Panc1 (cell line): ENCODE results near the gene ARHGAP4. TPM values are rescaled to one million over a fixed set of nuclear protein-coding genes. Genes with fewer than 3 reads are reported as not detected.

ENCODE experiments used
- ATAC-seq: fragments of 200-7000 bp; cut with Tn5 transposase; 2 replicates; pipeline ENCODE4 v1.9.1; 2020; ENCODE audit warnings: mild to moderate bottlenecking, moderate library complexity
- BruUV-seq: library from RNA; stranded (reverse); fragments of 400-500 nt; replicated peaks from 2 replicates; lab custom pipeline; 2021; lab: Mats Ljungman, UMichigan
- CTCF ChIA-PET: fragments of 300-600 bp; sonication (Branson Sonifier 250); formaldehyde crosslinking; loops from one replicate; lab custom pipeline; 2022; ENCODE audit warnings: antibody characterized with exemption; lab: Charles Lee
- POLR2A ChIA-PET: fragments of 300-600 bp; sonication (Branson Sonifier 250); formaldehyde crosslinking; loops from one replicate; lab custom pipeline; 2022; ENCODE audit warnings: antibody characterized with exemption; lab: Charles Lee
- DNase-seq: peaks from one replicate; pipeline ENCODE4 v3.0.0-alpha.2; 2010; ENCODE audit warnings: low read depth, low spot score
- H3K27ac ChIP-seq: 2 replicates; pipeline ENCODE4 v1.5.1; 2011; ENCODE audit warnings: mild to moderate bottlenecking, low read length, inconsistent platforms
- H3K27me3 ChIP-seq: fragments of 200-500 bp; sonication (Bioruptor generic); 2 replicates; pipeline ENCODE4 v1.6.0; 2014; ENCODE audit warnings: low read length, inconsistent platforms; ENCODE audit not compliant: control insufficient read depth, insufficient read depth
- H3K36me3 ChIP-seq: fragments of 200-500 bp; sonication (Bioruptor generic); 2 replicates; pipeline ENCODE4 v1.5.1; 2014; ENCODE audit warnings: inconsistent platforms, mild to moderate bottlenecking, low read length, moderate library complexity; ENCODE audit not compliant: control insufficient read depth, insufficient read depth
- H3K4me1 ChIP-seq: 2 replicates; pipeline ENCODE4 v1.5.1; 2011; ENCODE audit warnings: inconsistent platforms, mild to moderate bottlenecking, low read length, moderate library complexity; ENCODE audit not compliant: control insufficient read depth, insufficient read depth
- H3K4me3 ChIP-seq, 2 experiments: 2 replicates each; pipeline ENCODE4 v1.5.1; 2011 to 2012; ENCODE audit warnings: low read depth in 2 of 2, low read length in 2 of 2, mild to moderate bottlenecking in 2 of 2, inconsistent platforms in 1 of 2, moderate library complexity in 1 of 2
- H3K9me3 ChIP-seq: fragments of 200-500 bp; sonication (Bioruptor generic); 2 replicates; pipeline ENCODE4 v1.5.1; 2014; ENCODE audit warnings: low read depth, mild to moderate bottlenecking, inconsistent platforms, low read length, moderate library complexity; ENCODE audit not compliant: control insufficient read depth, insufficient read depth
- CTCF ChIP-seq: fragments of 450-650 bp; IDR thresholded peaks from 2 replicates; pipeline ENCODE4 v1.5.1; 2017; ENCODE audit warnings: mild to moderate bottlenecking
- POLR2AphosphoS5 ChIP-seq: IDR thresholded peaks from 2 replicates; pipeline ENCODE4 v1.6.1; 2012; ENCODE audit warnings: mild to moderate bottlenecking, low read depth, low read length, moderate library complexity
- REST ChIP-seq, 2 experiments: IDR thresholded peaks; 2 replicates each; pipeline ENCODE4 v1.6.1; 2011 to 2012; ENCODE audit warnings: low read depth in 2 of 2, control low read depth in 1 of 2, low read length in 1 of 2, mild to moderate bottlenecking in 1 of 2, moderate library complexity in 1 of 2; ENCODE audit not compliant: insufficient read depth in 1 of 2
- SIN3A ChIP-seq: IDR thresholded peaks from 2 replicates; pipeline ENCODE4 v1.6.1; 2012; ENCODE audit warnings: low read depth, mild to moderate bottlenecking, low read length, moderate library complexity, borderline replicate concordance; ENCODE audit not compliant: insufficient read depth
- TCF7L2 ChIP-seq: IDR thresholded peaks from 2 replicates; pipeline ENCODE4 v1.6.1; 2011; ENCODE audit warnings: mild to moderate bottlenecking, low read depth, low read length, inconsistent platforms
- in situ Hi-C: cut with HindIII; loops from 2 replicates; pipeline ENCODE4 v1.10.0; 2016; ENCODE audit warnings: low sequenced_read_pairs, low pct_unique_long_range_greater_than_20kb
- intact Hi-C: fragments of 100-400 bp; cut with micrococcal nuclease; formaldehyde crosslinking; loops from one replicate; pipeline ENCODE4 v1.10.0; 2022; ENCODE audit not compliant: unreplicated experiment
- total RNA-seq: library from RNA; stranded (reverse); gene quantifications from one replicate; pipeline ENCODE4 v1.2.1, GENCODE V29; 2021; ENCODE audit not compliant: unreplicated experiment

The ARHGAP4 gene
- total RNA-seq, 1 experiment from 2014 or later, result 225 TPM

DNA sequence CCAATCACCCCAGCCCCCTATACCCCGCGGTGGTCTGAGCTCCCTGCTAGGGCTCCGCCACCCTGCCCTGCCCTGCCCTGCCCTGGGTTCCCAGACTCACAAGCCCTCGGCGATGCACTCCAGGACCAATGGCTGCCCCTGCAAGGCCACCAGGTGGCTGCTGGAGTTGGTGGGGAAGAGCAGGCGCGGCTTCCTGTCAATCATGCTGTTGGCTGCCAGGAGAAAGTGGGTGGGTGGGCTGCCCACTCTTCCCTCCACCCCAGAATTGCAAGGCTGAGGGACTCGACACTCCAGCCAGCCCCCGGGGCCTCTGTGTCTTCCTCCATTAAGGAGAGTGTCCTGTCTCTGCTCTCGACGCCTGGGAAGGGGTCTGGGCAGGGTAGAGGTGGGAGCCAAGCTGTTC lies 55.8 kb downstream of the ARHGAP4 start:
- Histone ChIP-seq H3K9me3 (no peaks in the 10 kb centered on the region), H3K4me3 (no peak overlapping the region), H3K27me3 (no peaks in the 10 kb centered on the region), H3K27ac (no peak overlapping the region), H3K36me3 (no peaks in the 10 kb centered on the region; the same call in 1 of the 2 replicates), H3K4me1 (peaks cover 14% of the 10 kb centered on the region)
- intact Hi-C loops, result no loop called here
- no peak for DNase-seq
- ChIA-PET CTCF (no interaction called here), POLR2A (no interaction called here)
- in situ Hi-C loops, result no loop called here
- no peak for TF ChIP-seq TCF7L2
- TF ChIP-seq SIN3A, result no peak
- TF ChIP-seq REST (IDR thresholded peaks at IDR 0.05; ENCODE audit: insufficient read depth in 1 of 2, low read depth in 2 of 2, low read length in 1 of 2), result no peak
- no peak for TF ChIP-seq POLR2AphosphoS5
- TF ChIP-seq CTCF, result no peak
- ATAC-seq, result no peak
- BruUV-seq, result no TSS peak

DNA sequence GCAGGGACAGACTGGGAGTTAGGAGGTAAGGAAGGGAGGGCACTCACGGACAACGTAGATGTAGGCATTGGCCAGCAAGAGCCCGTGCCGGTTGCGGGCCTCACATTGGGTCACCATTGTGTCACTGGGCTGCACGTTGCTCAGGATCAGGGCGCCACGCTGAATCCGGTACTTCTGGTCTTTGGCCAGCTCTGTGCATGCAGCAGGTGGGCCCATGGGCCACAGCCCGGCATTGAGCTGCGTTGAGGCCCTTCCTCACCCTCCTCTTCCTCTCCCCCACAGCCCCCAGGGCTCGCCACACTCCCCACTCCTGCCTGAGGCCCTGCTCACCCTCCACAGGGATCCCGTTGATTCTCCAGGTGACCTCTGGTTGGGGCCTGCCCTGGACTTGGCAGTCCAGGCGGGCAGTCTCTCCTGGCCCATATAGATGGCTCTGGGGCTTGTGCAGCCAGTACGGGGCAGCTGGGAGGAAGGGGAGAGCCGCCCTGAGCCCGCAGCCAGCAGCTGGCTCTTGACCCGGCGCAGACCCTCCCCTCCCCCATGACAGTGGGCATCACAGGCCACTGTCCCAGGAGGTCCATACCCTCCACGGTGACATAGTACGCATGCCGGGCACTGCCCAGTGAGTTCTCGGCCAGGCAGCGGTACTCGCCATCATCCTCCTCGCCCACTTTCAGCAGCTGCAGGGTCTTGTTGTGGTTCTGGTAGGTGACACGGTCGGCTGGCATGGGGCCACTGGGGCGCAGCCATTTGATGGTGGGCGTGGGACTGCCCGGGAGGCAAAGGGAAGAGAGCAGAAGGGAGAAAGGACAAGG lies 56.4 kb downstream of the ARHGAP4 start:
- in situ Hi-C loops, result no loop called here
- BruUV-seq, result TSS peak; percentile 64
- intact Hi-C loops, result no loop called here

More for the DNA sequence above, 56.4 kb downstream of the ARHGAP4 start:
- no peak for ATAC-seq
- Histone ChIP-seq H3K27ac (no peak overlapping the region), H3K4me1 (peaks cover 10% of the 10 kb centered on the region), H3K27me3 (no peaks in the 10 kb centered on the region), H3K9me3 (no peaks in the 10 kb centered on the region), H3K4me3 (no peak overlapping the region), H3K36me3 (no peaks in the 10 kb centered on the region; the same call in 1 of the 2 replicates)
- no peak for DNase-seq
- TF ChIP-seq TCF7L2, result no peak
- no peak for TF ChIP-seq SIN3A
- TF ChIP-seq POLR2AphosphoS5, result no peak
- no peak for TF ChIP-seq CTCF
- no peak for TF ChIP-seq REST (IDR thresholded peaks at IDR 0.05; ENCODE audit: insufficient read depth in 1 of 2, low read depth in 2 of 2, low read length in 1 of 2)
- POLR2A ChIA-PET, result interaction anchor here (0.5 kb wide), 1 partner anchor 20 kb away, joined by 13 read pairs; no protein-coding TSS in a partner anchor
- CTCF ChIA-PET, result no interaction called here
